Tibial artery (tissue), 4 donors: Measurements from ENCODE around the gene CA5A.

ENCODE experiments used
- DNase-seq, 2 donors: peaks; one replicate each; pipeline ENCODE4 v3.0.0-alpha.2; 2019
- H3K27ac ChIP-seq, 2 donors: fragments of 200-600 bp; sonication (generic) in 1 of 2; 1 replicate in 1 of 2; 2 replicates in 1 of 2; pipeline ENCODE4 v1.5.1; 2018 to 2019; ENCODE audit warnings: mild to moderate bottlenecking in 1 of 2
- H3K27me3 ChIP-seq, 2 donors: fragments of 200-600 bp; sonication (generic) in 1 of 2; one replicate each; pipeline versions ENCODE4 v1.5.1 to v1.6.0; 2016 to 2019
- H3K36me3 ChIP-seq, 3 donors: fragments of 200-600 bp; sonication (generic) in 2 of 3; one replicate each; pipeline ENCODE4 v1.5.1; 2016 to 2019; ENCODE audit warnings: mild to moderate bottlenecking in 2 of 3
- H3K4me1 ChIP-seq, 4 donors: fragments of 200-600 bp; sonication (generic) in 2 of 4; 1 replicate in 3 of 4; 2 replicates in 1 of 4; pipeline ENCODE4 v1.5.1; 2016 to 2019
- H3K4me3 ChIP-seq, 2 donors: fragments of 200-600 bp; sonication (generic) in 1 of 2; 1 replicate in 1 of 2; 2 replicates in 1 of 2; pipeline ENCODE4 v1.5.1; 2018 to 2019; ENCODE audit warnings: mild to moderate bottlenecking in 2 of 2
- H3K9me3 ChIP-seq, 3 donors: fragments of 200-600 bp; sonication (generic) in 1 of 3; one replicate each; pipeline ENCODE4 v1.5.1; 2016 to 2019
- CTCF ChIP-seq, 2 experiments: fragments of 200-600 bp in 1 of 2; fragments of 450-650 bp in 1 of 2; IDR thresholded peaks; one replicate each; pipeline ENCODE4 v1.5.1; 2017 to 2019; ENCODE audit warnings: antibody characterized with exemption in 2 of 2, mild to moderate bottlenecking in 1 of 2, moderate library complexity in 1 of 2
- intact Hi-C: fragments of 100-400 bp; cut with DNase I; formaldehyde crosslinking; loops from one replicate; pipeline ENCODE4 v1.15.0; 2023; ENCODE audit warnings: low total_unique reads

CA5A gene

GRCh38 chr16:87949071-87949744 is 12.9 kb upstream of the CA5A start:
- TF ChIP-seq CTCF (IDR thresholded peaks at IDR 0.05), result no peak
- Histone ChIP-seq H3K4me3 (no peak overlapping the region), H3K9me3 (no peaks in the 10 kb centered on the region), H3K27me3 (peaks cover 0 to 3% of the 10 kb centered on the region in 2 donors), H3K4me1 (peaks cover 0 to 33% (median 17%) of the 10 kb centered on the region in 4 donors), H3K36me3 (no peaks in the 10 kb centered on the region), H3K27ac (no peak overlapping the region)
- peak; percentile 19 to 68 for DNase-seq
- intact Hi-C loops, result no loop called here

GRCh38 chr16:87948735-87949070 is 12.4 kb upstream of the CA5A start:
- intact Hi-C loops, result no loop called here
- TF ChIP-seq CTCF (IDR thresholded peaks at IDR 0.05), result no peak
- Histone ChIP-seq H3K27ac (no peak overlapping the region), H3K9me3 (no peaks in the 10 kb centered on the region), H3K4me1 (peaks cover 0 to 28% (median 14%) of the 10 kb centered on the region in 4 donors), H3K4me3 (no peak overlapping the region), H3K36me3 (no peaks in the 10 kb centered on the region), H3K27me3 (peaks cover 0 to 3% of the 10 kb centered on the region in 2 donors)
- DNase-seq, result no peak

GRCh38 chr16:87948119-87948545 is 11.8 kb upstream of the CA5A start:
- no peak for TF ChIP-seq CTCF (IDR thresholded peaks at IDR 0.05)
- Histone ChIP-seq H3K4me3 (no peak overlapping the region), H3K27me3 (peaks cover 0 to 3% of the 10 kb centered on the region in 2 donors), H3K4me1 (peaks cover 0 to 22% (median 12%) of the 10 kb centered on the region in 4 donors), H3K9me3 (no peaks in the 10 kb centered on the region), H3K36me3 (no peaks in the 10 kb centered on the region), H3K27ac (no peak overlapping the region)
- no peak for DNase-seq
- intact Hi-C loops, result no loop called here

- TF ChIP-seq CTCF (IDR thresholded peaks at IDR 0.05), result no peak
- Histone ChIP-seq H3K9me3 (no peaks in the 10 kb centered on the region), H3K4me3 (no peak overlapping the region), H3K27me3 (peaks cover 0 to 3% of the 10 kb centered on the region in 2 donors), H3K4me1 (peaks cover 0 to 16% (median 6%) of the 10 kb centered on the region in 4 donors), H3K36me3 (no peaks in the 10 kb centered on the region), H3K27ac (no peak overlapping the region)
- DNase-seq, result peak in 1 of 2 donors; percentile 15
- intact Hi-C loops, result no loop called here
These were observed 11.2 kb upstream of the CA5A start for GRCh38 chr16:87947356-87948118.

GRCh38 chr16:87946596-87947347 is 10.4 kb upstream of the CA5A start:
- no peak for TF ChIP-seq CTCF (IDR thresholded peaks at IDR 0.05)
- Histone ChIP-seq H3K27ac (peak overlapping the region in 1 of 2 donors; percentile 43), H3K4me1 (peaks cover 0 to 9% (median 0%) of the 10 kb centered on the region in 4 donors), H3K4me3 (no peak overlapping the region), H3K36me3 (no peaks in the 10 kb centered on the region), H3K9me3 (no peaks in the 10 kb centered on the region), H3K27me3 (peaks cover 0 to 3% of the 10 kb centered on the region in 2 donors)
- DNase-seq, result peak in 1 of 2 donors; percentile 21
- intact Hi-C loops, result no loop called here
